T-cell (primary cell): ENCODE data around the gene OPA1. TPM values are rescaled to one million over a fixed set of nuclear protein-coding genes. Genes with fewer than 3 reads are reported as not detected.

Experiments
- ATAC-seq, 4 experiments: fragments of 200-7000 bp in 3 of 4; fragments of 150-1000 bp in 1 of 4; cut with Tn5 transposase; replicated peaks in 1 of 4; 1 replicate in 3 of 4; 2 replicates in 1 of 4; pipeline ENCODE4 v1.10.0; 2021; ENCODE audit warnings: moderate library complexity in 3 of 4, mild to moderate bottlenecking in 2 of 4, moderate number of reproducible peaks in 1 of 4
- CTCF ChIA-PET, 2 donors: fragments of 300-600 bp; sonication (Branson Sonifier 250); formaldehyde crosslinking; loops; one replicate each; lab custom pipeline; 2022; ENCODE audit warnings: antibody characterized with exemption in 2 of 2; lab: Charles Lee
- POLR2A ChIA-PET, 2 donors: fragments of 300-600 bp; sonication (Branson Sonifier 250); formaldehyde crosslinking; loops; one replicate each; lab custom pipeline; 2022; ENCODE audit warnings: antibody characterized with exemption in 2 of 2; lab: Charles Lee
- DNase-seq, 35 experiments: peaks; one replicate each; pipeline versions ENCODE4 v3.0.0 to v3.0.0-alpha.2; 2013 to 2023
- H3K27ac ChIP-seq: one replicate; pipeline ENCODE4 v1.5.1; 2013; ENCODE audit warnings: low read length
- H3K27me3 ChIP-seq, 2 experiments: replicated peaks in 1 of 2; 1 replicate in 1 of 2; 2 replicates in 1 of 2; pipeline versions ENCODE4 v1.6.1 to v1.7.0; 2013; ENCODE audit warnings: low read length in 1 of 2, mixed read lengths in 1 of 2; ENCODE audit not compliant: control insufficient read depth in 2 of 2, insufficient read depth in 2 of 2; ENCODE audit errors: extremely low read depth in 1 of 2
- H3K36me3 ChIP-seq, 2 donors: 1 replicate in 1 of 2; 2 replicates in 1 of 2; pipeline versions ENCODE4 v1.6.1 to v1.7.0; 2013; ENCODE audit warnings: low read length in 1 of 2; ENCODE audit not compliant: control insufficient read depth in 2 of 2, insufficient read depth in 1 of 2; ENCODE audit errors: extremely low read depth in 1 of 2
- H3K4me1 ChIP-seq, 2 experiments: 1 replicate in 1 of 2; 2 replicates in 1 of 2; pipeline versions ENCODE4 v1.6.1 to v1.7.0; 2013; ENCODE audit warnings: low read length in 2 of 2, mixed read lengths in 1 of 2; ENCODE audit not compliant: insufficient read depth in 2 of 2, control insufficient read depth in 1 of 2; ENCODE audit errors: extremely low read depth in 1 of 2
- H3K4me3 ChIP-seq, 2 donors: 1 replicate in 1 of 2; 2 replicates in 1 of 2; pipeline versions ENCODE4 v1.5.1 to v1.7.0; 2013; ENCODE audit warnings: mild to moderate bottlenecking in 2 of 2, low read length in 1 of 2, moderate library complexity in 1 of 2; ENCODE audit not compliant: control insufficient read depth in 1 of 2; ENCODE audit errors: extremely low read depth in 1 of 2
- H3K9me3 ChIP-seq: 2 replicates; pipeline ENCODE4 v1.7.0; 2013
- H3K27ac Mint-ChIP-seq, 2 donors: one replicate each; pipeline ENCODE4 v1.8.0; 2020 to 2021; ENCODE audit warnings: mild to moderate bottlenecking in 2 of 2, mixed read lengths in 2 of 2
- H3K27me3 Mint-ChIP-seq, 2 donors: one replicate each; pipeline ENCODE4 v1.8.0; 2021 to 2022; ENCODE audit warnings: mixed read lengths in 2 of 2
- H3K36me3 Mint-ChIP-seq: one replicate; pipeline ENCODE4 v1.8.0; 2021; ENCODE audit warnings: mixed read lengths
- H3K4me1 Mint-ChIP-seq, 3 donors: one replicate each; pipeline ENCODE4 v1.8.0; 2020 to 2022; ENCODE audit warnings: mixed read lengths in 3 of 3, mild to moderate bottlenecking in 1 of 3
- H3K4me3 Mint-ChIP-seq, 3 donors: one replicate each; pipeline ENCODE4 v1.8.0; 2020 to 2022; ENCODE audit warnings: mild to moderate bottlenecking in 3 of 3, mixed read lengths in 3 of 3, moderate library complexity in 3 of 3
- H3K9me3 Mint-ChIP-seq, 3 donors: one replicate each; pipeline ENCODE4 v1.8.0; 2020 to 2022; ENCODE audit warnings: mixed read lengths in 3 of 3
- WGBS: methylation state at CpG from one replicate; pipeline ENCODE4 v1.1.5; 2013; ENCODE audit warnings: missing lambda C conversion rate; ENCODE audit not compliant: insufficient coverage; 5-methylcytosine and 5-hydroxymethylcytosine counted together
- total RNA-seq, 35 experiments: library from RNA in 6 of 35; stranded (reverse) in 6 of 35; fragments of 120-200 nt in 1 of 35; gene quantifications; one replicate each; pipeline versions ENCODE4 v1.2.1 to v1.2.4 and lab custom pipeline; 2013 to 2026

OPA1 gene
- total RNA-seq, 5 donors from 2014 or later (not counting 1 experiment from before 2014, with no cell fraction given) = 40.5 to 56.1 (median 41.9) TPM

- no peaks in the 10 kb centered on the region for H3K4me1 ChIP-seq
- Mint-ChIP-seq H3K27ac (peak overlapping the region in 1 of 2 donors; percentile 33), H3K36me3 (peaks cover 37% of the 10 kb centered on the region), H3K4me1 (no peaks in the 10 kb centered on the region), H3K9me3 (no peaks in the 10 kb centered on the region), H3K27me3 (no peaks in the 10 kb centered on the region), H3K4me3 (no peak overlapping the region)
- H3K9me3 ChIP-seq = no peaks in the 10 kb centered on the region
- H3K27ac ChIP-seq = no peak overlapping the region
- ChIA-PET CTCF (no interaction called here), POLR2A (interaction anchor here in 1 of 2 donors (0.7 kb wide), 1 partner anchor 1781 kb away, joined by 4 read pairs; no protein-coding TSS in a partner anchor)
- DNase-seq (no peak), ATAC-seq (no peak)
- 100% methylated on average over 3 of the region's 4 CpGs for WGBS
- H3K4me3 ChIP-seq = no peak overlapping the region
- H3K27me3 ChIP-seq = no peaks in the 10 kb centered on the region
- peaks cover 0 to 61% of the 10 kb centered on the region in 2 donors for H3K36me3 ChIP-seq
These were observed 67.8 kb downstream of the OPA1 start for GRCh38 chr3:193660698-193661411.

DNA sequence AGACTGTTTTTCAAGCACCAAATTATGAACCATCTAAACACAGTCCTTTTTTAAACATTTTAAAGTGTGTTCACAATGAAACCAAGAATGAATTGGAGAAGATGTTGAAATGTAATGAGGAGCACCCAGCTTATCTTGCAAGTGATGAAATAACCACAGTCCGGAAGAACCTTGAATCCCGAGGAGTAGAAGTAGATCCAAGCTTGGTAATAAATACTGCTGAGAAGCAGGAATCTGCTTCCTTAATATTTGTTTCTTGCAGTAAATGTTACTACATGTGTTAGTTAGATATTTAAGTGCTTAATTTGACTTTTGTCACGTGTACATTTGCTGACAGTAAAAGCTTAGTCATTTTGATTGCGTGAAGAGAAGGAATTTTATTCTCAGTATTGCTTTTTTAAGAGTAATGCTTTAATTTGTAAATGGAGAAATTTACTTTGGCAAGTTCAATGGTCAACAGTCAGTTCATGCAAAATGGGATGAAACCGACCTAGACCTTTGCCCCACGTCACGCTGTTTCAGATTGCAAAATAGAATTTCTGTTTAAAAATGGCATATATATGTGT lies 69.8 kb downstream of the OPA1 start:
- Mint-ChIP-seq H3K27ac (no peak overlapping the region), H3K4me3 (no peak overlapping the region), H3K36me3 (peaks cover 28% of the 10 kb centered on the region), H3K4me1 (no peaks in the 10 kb centered on the region), H3K9me3 (no peaks in the 10 kb centered on the region), H3K27me3 (no peaks in the 10 kb centered on the region)
- DNase-seq = no peak
- no peak overlapping the region for H3K27ac ChIP-seq
- ATAC-seq = no peak
- H3K36me3 ChIP-seq = peaks cover 0 to 57% of the 10 kb centered on the region in 2 donors
- no peaks in the 10 kb centered on the region for H3K9me3 ChIP-seq
- H3K4me3 ChIP-seq = no peak overlapping the region
- no peaks in the 10 kb centered on the region for H3K27me3 ChIP-seq
- no peaks in the 10 kb centered on the region for H3K4me1 ChIP-seq
- POLR2A ChIA-PET = no interaction called here
- WGBS = 96% methylated on average over 7 of the region's 7 CpGs
- CTCF ChIA-PET = interaction anchor here in 1 of 2 donors (0.8 to 5.4 kb wide), 3 partner anchors 11 to 653 kb away, joined by 3 to 48 read pairs (median 4); no protein-coding TSS in a partner anchor

GRCh38 chr3:193665370-193665989 lies 72.5 kb downstream of the OPA1 start:
- Mint-ChIP-seq H3K4me1 (no peaks in the 10 kb centered on the region), H3K4me3 (no peak overlapping the region), H3K27ac (no peak overlapping the region), H3K27me3 (no peaks in the 10 kb centered on the region), H3K9me3 (no peaks in the 10 kb centered on the region), H3K36me3 (peaks cover 43% of the 10 kb centered on the region)
- no peaks in the 10 kb centered on the region for H3K9me3 ChIP-seq
- H3K4me3 ChIP-seq = no peak overlapping the region
- no peaks in the 10 kb centered on the region for H3K27me3 ChIP-seq
- DNase-seq = peak in 1 of 35 experiments; percentile 49
- no peak overlapping the region for H3K27ac ChIP-seq
- no peak for ATAC-seq
- CTCF ChIA-PET = interaction anchor here (0.5 to 5.4 kb wide), 10 partner anchors 9 to 678 kb away, joined by 3 to 48 read pairs (median 4); no protein-coding TSS in a partner anchor
- H3K4me1 ChIP-seq = no peaks in the 10 kb centered on the region
- POLR2A ChIA-PET = interaction anchor here in 1 of 2 donors (0.8 kb wide), 1 partner anchor 49 kb away, joined by 3 read pairs; no protein-coding TSS in a partner anchor
- WGBS = no CpG with 5 or more reads among the region's 1 CpG
- peaks cover 5 to 59% of the 10 kb centered on the region in 2 donors for H3K36me3 ChIP-seq

DNA sequence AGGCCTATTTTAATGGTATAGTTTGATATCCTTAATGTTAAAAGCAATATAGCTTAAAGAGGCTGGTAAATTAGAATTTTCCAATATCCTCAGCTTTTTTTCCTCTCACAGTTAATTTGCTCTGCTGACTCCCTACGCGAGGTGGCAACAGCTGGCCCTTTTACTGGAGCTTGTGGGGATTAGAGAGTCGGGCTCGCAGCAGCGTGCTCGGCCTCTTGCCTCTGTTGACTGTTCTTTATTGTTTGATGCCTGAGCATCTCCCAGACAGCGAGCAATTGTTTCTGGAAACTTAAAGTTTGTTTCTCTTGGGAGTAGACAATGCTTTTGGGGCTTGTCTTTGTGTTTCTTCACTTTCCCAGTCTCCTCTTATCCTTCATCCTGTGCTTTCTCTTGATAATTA lies 80.8 kb downstream of the OPA1 start:
- Histone ChIP-seq H3K9me3 (no peaks in the 10 kb centered on the region), H3K27me3 (no peaks in the 10 kb centered on the region), H3K27ac (no peak overlapping the region), H3K4me1 (no peaks in the 10 kb centered on the region), H3K4me3 (no peak overlapping the region), H3K36me3 (peaks cover 0 to 24% of the 10 kb centered on the region in 2 donors)
- no peak for ATAC-seq
- Mint-ChIP-seq H3K36me3 (peaks cover 48% of the 10 kb centered on the region), H3K27ac (no peak overlapping the region), H3K4me3 (no peak overlapping the region), H3K4me1 (no peaks in the 10 kb centered on the region), H3K27me3 (no peaks in the 10 kb centered on the region), H3K9me3 (no peaks in the 10 kb centered on the region)
- ChIA-PET POLR2A (no interaction called here), CTCF (interaction anchor here (0.5 to 1.5 kb wide), 6 partner anchors 8 to 670 kb away, joined by 3 to 4 read pairs (median 3); no protein-coding TSS in a partner anchor)
- no peak for DNase-seq
- 90% methylated on average over 2 of the region's 7 CpGs for WGBS

DNA sequence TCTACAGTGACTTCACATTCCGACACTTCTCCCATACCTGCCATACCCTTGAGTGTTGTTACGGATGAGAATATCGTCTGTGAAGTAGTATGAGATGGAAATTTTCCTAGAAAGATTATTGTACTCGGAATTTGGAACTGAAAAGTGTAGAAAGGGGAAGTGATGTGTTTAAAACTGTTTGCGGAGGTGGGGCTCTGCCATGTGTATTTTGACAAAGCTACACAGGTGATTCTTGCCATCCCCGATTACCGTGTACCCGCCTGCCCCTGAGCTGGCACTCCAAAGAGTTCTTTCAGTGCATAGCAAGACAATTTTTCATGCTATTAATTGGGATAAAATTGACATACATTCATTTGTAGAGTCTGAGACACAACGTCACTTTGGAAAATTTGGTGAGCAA lies 81.7 kb downstream of the OPA1 start:
- ChIA-PET POLR2A (interaction anchor here in 1 of 2 donors (0.6 kb wide), 1 partner anchor 17 kb away, joined by 3 read pairs; no protein-coding TSS in a partner anchor), CTCF (interaction anchor here (0.5 to 1.5 kb wide), 5 partner anchors 9 to 1681 kb away, joined by 3 to 4 read pairs (median 3); no protein-coding TSS in a partner anchor)
- no peak overlapping the region for H3K27ac Mint-ChIP-seq
- no peaks in the 10 kb centered on the region for H3K4me1 Mint-ChIP-seq
- Histone ChIP-seq H3K27me3 (no peaks in the 10 kb centered on the region), H3K4me1 (no peaks in the 10 kb centered on the region), H3K4me3 (no peak overlapping the region), H3K36me3 (peaks cover 0 to 19% of the 10 kb centered on the region in 2 donors), H3K27ac (no peak overlapping the region), H3K9me3 (no peaks in the 10 kb centered on the region)
- WGBS = 100% methylated on average over 4 of the region's 9 CpGs
- DNase-seq (no peak), ATAC-seq (no peak)
- H3K9me3 Mint-ChIP-seq = no peaks in the 10 kb centered on the region
- no peak overlapping the region for H3K4me3 Mint-ChIP-seq
- H3K36me3 Mint-ChIP-seq = peaks cover 44% of the 10 kb centered on the region
- H3K27me3 Mint-ChIP-seq = no peaks in the 10 kb centered on the region

DNA sequence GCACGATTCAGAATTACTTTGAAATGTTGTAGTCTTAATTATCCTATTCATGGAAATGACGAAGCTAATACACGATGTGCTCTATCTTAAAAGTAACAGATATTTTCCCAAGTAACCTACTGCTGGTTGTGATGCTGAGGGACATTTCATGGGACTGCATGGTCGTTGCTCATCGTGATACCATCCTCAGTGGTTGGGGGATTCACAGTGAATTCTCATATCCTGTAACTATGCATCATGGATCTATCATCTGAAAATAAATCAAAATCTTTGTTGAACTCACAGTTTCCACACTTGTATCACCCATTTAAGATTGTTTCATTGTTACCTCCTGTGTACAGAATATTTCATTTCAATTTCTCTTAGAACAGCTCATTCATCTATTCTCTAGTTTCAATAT lies 84.7 kb downstream of the OPA1 start:
- no peak overlapping the region for H3K27ac Mint-ChIP-seq
- CTCF ChIA-PET = no interaction called here
- POLR2A ChIA-PET = no interaction called here

More for the DNA sequence above, 84.7 kb downstream of the OPA1 start:
- WGBS = no CpG with 5 or more reads among the region's 5 CpGs
- no peaks in the 10 kb centered on the region for H3K9me3 Mint-ChIP-seq
- H3K27me3 Mint-ChIP-seq = no peaks in the 10 kb centered on the region
- H3K4me1 Mint-ChIP-seq = no peaks in the 10 kb centered on the region
- no peaks in the 10 kb centered on the region for H3K9me3 ChIP-seq
- H3K36me3 ChIP-seq = peaks cover 0 to 12% of the 10 kb centered on the region in 2 donors
- H3K27me3 ChIP-seq = no peaks in the 10 kb centered on the region
- no peak overlapping the region for H3K4me3 ChIP-seq
- no peak overlapping the region for H3K27ac ChIP-seq
- no peak overlapping the region for H3K4me3 Mint-ChIP-seq
- no peaks in the 10 kb centered on the region for H3K4me1 ChIP-seq
- DNase-seq (no peak), ATAC-seq (no peak)
- peaks cover 39% of the 10 kb centered on the region for H3K36me3 Mint-ChIP-seq
